HEK293 (cell line): Measurements from ENCODE around the gene DNAH9.

Experiments
- CTCF ChIA-PET: fragments of 350-600 bp; formaldehyde crosslinking; extraction: SDS; loops from one replicate; lab custom pipeline; 2021; ENCODE audit warnings: antibody characterized with exemption; lab: Yijun Ruan, JAX
- POLR2A ChIA-PET: fragments of 300-600 bp; formaldehyde crosslinking; extraction: SDS; loops from one replicate; lab custom pipeline; 2020; ENCODE audit warnings: antibody characterized with exemption, inconsistent platforms; lab: Yijun Ruan, JAX
- H3K27ac ChIP-seq: fragments of 200-500 bp; sonication (Bioruptor generic); 2 replicates; pipeline ENCODE4 v1.5.1; 2014; ENCODE audit warnings: low read depth, low read length, control low read depth, inconsistent platforms; ENCODE audit errors: extremely low read depth
- H3K36me3 ChIP-seq, 2 experiments: fragments of 200-500 bp in 1 of 2; sonication (Bioruptor generic) in 1 of 2; 1 replicate in 1 of 2; 2 replicates in 1 of 2; pipeline ENCODE4 v1.5.1; 2014 to 2017; ENCODE audit warnings: inconsistent platforms in 2 of 2, low read length in 2 of 2; ENCODE audit not compliant: control insufficient read depth in 2 of 2, insufficient read depth in 1 of 2
- H3K4me1 ChIP-seq: fragments of 200-500 bp; sonication (Bioruptor generic); 2 replicates; pipeline ENCODE4 v1.5.1; 2014; ENCODE audit warnings: mild to moderate bottlenecking, low read length, inconsistent platforms; ENCODE audit not compliant: control insufficient read depth, insufficient read depth
- H3K4me3 ChIP-seq: 2 replicates; pipeline ENCODE4 v1.5.1; 2011; ENCODE audit warnings: low read depth, mild to moderate bottlenecking, control low read depth, low read length, moderate library complexity
- H3K9me3 ChIP-seq: fragments of 200-500 bp; sonication (Bioruptor generic); 2 replicates; pipeline ENCODE4 v1.5.1; 2014; ENCODE audit warnings: low read depth, low read length, inconsistent platforms; ENCODE audit not compliant: control insufficient read depth, insufficient read depth
- INSM2 ChIP-seq: fragments of 450-650 bp; formaldehyde crosslinking; IDR thresholded peaks from 2 replicates; pipeline ENCODE4 v1.5.1; 2016; ENCODE audit warnings: missing biosample characterization, missing genetic modification characterization
- KLF8 ChIP-seq: fragments of 450-650 bp; formaldehyde crosslinking; IDR thresholded peaks from 2 replicates; pipeline ENCODE4 v1.5.1; 2016; ENCODE audit warnings: missing biosample characterization, missing genetic modification characterization
- ZFP37 ChIP-seq: fragments of 450-650 bp; formaldehyde crosslinking; IDR thresholded peaks from 2 replicates; pipeline ENCODE4 v1.5.1; 2016; ENCODE audit warnings: missing biosample characterization, missing genetic modification characterization
- ZFP41 ChIP-seq: fragments of 450-650 bp; formaldehyde crosslinking; IDR thresholded peaks from 2 replicates; pipeline ENCODE4 v1.5.1; 2016; ENCODE audit warnings: missing biosample characterization, missing genetic modification characterization, borderline replicate concordance
- ZFP69B ChIP-seq: fragments of 450-650 bp; formaldehyde crosslinking; IDR thresholded peaks from 2 replicates; pipeline ENCODE4 v1.5.1; 2016; ENCODE audit warnings: missing biosample characterization, missing genetic modification characterization
- ZNF112 ChIP-seq: fragments of 450-650 bp; formaldehyde crosslinking; IDR thresholded peaks from 2 replicates; pipeline ENCODE4 v1.5.0; 2017; ENCODE audit warnings: missing biosample characterization, missing genetic modification characterization
- ZNF146 ChIP-seq: fragments of 450-650 bp; formaldehyde crosslinking; IDR thresholded peaks from 2 replicates; pipeline ENCODE4 v1.5.1; 2016; ENCODE audit warnings: missing biosample characterization, missing genetic modification characterization
- ZNF211 ChIP-seq: fragments of 450-650 bp; formaldehyde crosslinking; IDR thresholded peaks from 2 replicates; pipeline ENCODE4 v1.5.1; 2016; ENCODE audit warnings: low read depth, missing biosample characterization, missing genetic modification characterization
- ZNF214 ChIP-seq: fragments of 450-650 bp; formaldehyde crosslinking; IDR thresholded peaks from 2 replicates; pipeline ENCODE4 v1.5.1; 2017; ENCODE audit warnings: missing biosample characterization, mild to moderate bottlenecking, missing genetic modification characterization, borderline replicate concordance
- ZNF354C ChIP-seq: fragments of 450-650 bp; formaldehyde crosslinking; IDR thresholded peaks from 2 replicates; pipeline ENCODE4 v1.5.1; 2016; ENCODE audit warnings: missing biosample characterization, missing genetic modification characterization, low read depth, borderline replicate concordance
- ZNF548 ChIP-seq: fragments of 450-650 bp; formaldehyde crosslinking; IDR thresholded peaks from 2 replicates; pipeline ENCODE4 v1.5.1; 2016; ENCODE audit warnings: missing biosample characterization, missing genetic modification characterization
- ZNF596 ChIP-seq: fragments of 450-650 bp; IDR thresholded peaks from 2 replicates; pipeline ENCODE4 v1.5.0; 2018; ENCODE audit warnings: missing biosample characterization, mild to moderate bottlenecking, missing genetic modification characterization, moderate library complexity
- ZNF621 ChIP-seq: fragments of 450-650 bp; formaldehyde crosslinking; IDR thresholded peaks from 2 replicates; pipeline ENCODE4 v1.5.1; 2017; ENCODE audit warnings: missing biosample characterization, missing genetic modification characterization
- ZNF677 ChIP-seq: fragments of 450-650 bp; IDR thresholded peaks from 2 replicates; pipeline ENCODE4 v1.5.0; 2018; ENCODE audit warnings: missing biosample characterization, mild to moderate bottlenecking, missing genetic modification characterization, moderate library complexity
- ZNF76 ChIP-seq: fragments of 450-650 bp; formaldehyde crosslinking; IDR thresholded peaks from 2 replicates; pipeline ENCODE4; 2016; ENCODE audit warnings: low read depth, missing biosample characterization, missing genetic modification characterization, borderline replicate concordance
- ZNF843 ChIP-seq: fragments of 450-650 bp; formaldehyde crosslinking; IDR thresholded peaks from 2 replicates; pipeline ENCODE4 v1.5.1; 2016; ENCODE audit warnings: missing biosample characterization, missing genetic modification characterization
- TF ChIP-seq, protein P1 (sequence below): fragments of 450-650 bp; formaldehyde crosslinking; IDR thresholded peaks from 2 replicates; pipeline ENCODE4 v1.5.1; 2016; ENCODE audit warnings: missing biosample characterization, missing genetic modification characterization
- TF ChIP-seq, protein P2 (sequence below): fragments of 450-650 bp; formaldehyde crosslinking; IDR thresholded peaks from 2 replicates; pipeline ENCODE4 v1.5.1; 2017; ENCODE audit warnings: missing biosample characterization, missing genetic modification characterization
- TF ChIP-seq, protein P3 (sequence below): fragments of 450-650 bp; formaldehyde crosslinking; IDR thresholded peaks from 2 replicates; pipeline ENCODE4 v1.5.1; 2017; ENCODE audit warnings: missing biosample characterization, missing genetic modification characterization
- TF ChIP-seq, protein P4 (sequence below): sonication (generic); formaldehyde crosslinking; IDR thresholded peaks from 2 replicates; pipeline ENCODE4 v1.8.1; 2022; ENCODE audit warnings: mild to moderate bottlenecking, moderate library complexity, missing genetic modification reagents

The DNAH9 gene

GRCh38 chr17:11885051-11885450 is 286.8 kb downstream of the DNAH9 start:
- POLR2A ChIA-PET: no interaction called here
- Histone ChIP-seq H3K27ac (no peak overlapping the region), H3K4me1 (no peaks in the 10 kb centered on the region), H3K4me3 (no peak overlapping the region), H3K36me3 (no peaks in the 10 kb centered on the region), H3K9me3 (no peaks in the 10 kb centered on the region)
- CTCF ChIA-PET: interaction anchor here (0.7 kb wide), 1 partner anchor 1010 kb away, joined by 3 read pairs; no protein-coding TSS in a partner anchor
- TF ChIP-seq ZFP69B (tag by site-specific recombination) (no peak), ZNF112 (tag by site-specific recombination) (no peak), ZFP41 (tag by site-specific recombination) (no peak), ZNF76 (tag by site-specific recombination) (no peak), ZNF677 (tag by site-specific recombination) (no peak), KLF8 (tag by site-specific recombination) (no peak)

- ChIA-PET POLR2A (no interaction called here), CTCF (interaction anchor here (1.5 kb wide), 1 partner anchor 8 kb away, joined by 3 read pairs; no protein-coding TSS in a partner anchor)
- H3K4me3 ChIP-seq: no peak overlapping the region
- H3K9me3 ChIP-seq: no peaks in the 10 kb centered on the region
- H3K27ac ChIP-seq: no peak overlapping the region
- no peaks in the 10 kb centered on the region for H3K4me1 ChIP-seq
- TF ChIP-seq ZFP37 (tag by site-specific recombination) (no peak), ZFP69B (tag by site-specific recombination) (no peak), ZNF548 (no peak), ZNF214 (tag by site-specific recombination) (no peak), INSM2 (tag by site-specific recombination) (no peak)
- TF ChIP-seq, protein P1, sequence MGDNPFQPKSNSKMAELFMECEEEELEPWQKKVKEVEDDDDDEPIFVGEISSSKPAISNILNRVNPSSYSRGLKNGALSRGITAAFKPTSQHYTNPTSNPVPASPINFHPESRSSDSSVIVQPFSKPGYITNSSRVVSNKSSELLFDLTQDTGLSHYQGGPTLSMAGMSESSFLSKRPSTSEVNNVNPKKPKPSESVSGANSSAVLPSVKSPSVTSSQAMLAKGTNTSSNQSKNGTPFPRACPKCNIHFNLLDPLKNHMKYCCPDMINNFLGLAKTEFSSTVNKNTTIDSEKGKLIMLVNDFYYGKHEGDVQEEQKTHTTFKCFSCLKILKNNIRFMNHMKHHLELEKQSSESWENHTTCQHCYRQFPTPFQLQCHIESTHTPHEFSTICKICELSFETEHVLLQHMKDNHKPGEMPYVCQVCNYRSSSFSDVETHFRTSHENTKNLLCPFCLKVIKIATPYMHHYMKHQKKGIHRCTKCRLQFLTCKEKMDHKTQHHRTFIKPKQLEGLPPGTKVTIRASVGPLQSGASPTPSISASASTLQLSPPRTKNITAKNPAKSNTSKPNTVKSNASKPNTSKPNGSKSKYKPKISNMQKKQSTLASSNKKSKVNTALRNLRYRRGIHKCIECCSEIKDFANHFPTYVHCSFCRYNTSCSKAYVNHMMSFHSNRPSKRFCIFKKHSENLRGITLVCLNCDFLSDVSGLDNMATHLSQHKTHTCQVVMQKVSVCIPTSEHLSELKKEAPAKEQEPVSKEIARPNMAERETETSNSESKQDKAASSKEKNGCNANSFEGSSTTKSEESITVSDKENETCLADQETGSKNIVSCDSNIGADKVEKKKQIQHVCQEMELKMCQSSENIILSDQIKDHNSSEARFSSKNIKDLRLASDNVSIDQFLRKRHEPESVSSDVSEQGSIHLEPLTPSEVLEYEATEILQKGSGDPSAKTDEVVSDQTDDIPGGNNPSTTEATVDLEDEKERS (tag by site-specific recombination): no peak
- TF ChIP-seq, protein P2, sequence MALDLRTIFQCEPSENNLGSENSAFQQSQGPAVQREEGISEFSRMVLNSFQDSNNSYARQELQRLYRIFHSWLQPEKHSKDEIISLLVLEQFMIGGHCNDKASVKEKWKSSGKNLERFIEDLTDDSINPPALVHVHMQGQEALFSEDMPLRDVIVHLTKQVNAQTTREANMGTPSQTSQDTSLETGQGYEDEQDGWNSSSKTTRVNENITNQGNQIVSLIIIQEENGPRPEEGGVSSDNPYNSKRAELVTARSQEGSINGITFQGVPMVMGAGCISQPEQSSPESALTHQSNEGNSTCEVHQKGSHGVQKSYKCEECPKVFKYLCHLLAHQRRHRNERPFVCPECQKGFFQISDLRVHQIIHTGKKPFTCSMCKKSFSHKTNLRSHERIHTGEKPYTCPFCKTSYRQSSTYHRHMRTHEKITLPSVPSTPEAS: no peak
- H3K36me3 ChIP-seq: no peaks in the 10 kb centered on the region
Observed at GRCh38 chr17:11889266-11889665, 291.0 kb downstream of the DNAH9 start.

DNA sequence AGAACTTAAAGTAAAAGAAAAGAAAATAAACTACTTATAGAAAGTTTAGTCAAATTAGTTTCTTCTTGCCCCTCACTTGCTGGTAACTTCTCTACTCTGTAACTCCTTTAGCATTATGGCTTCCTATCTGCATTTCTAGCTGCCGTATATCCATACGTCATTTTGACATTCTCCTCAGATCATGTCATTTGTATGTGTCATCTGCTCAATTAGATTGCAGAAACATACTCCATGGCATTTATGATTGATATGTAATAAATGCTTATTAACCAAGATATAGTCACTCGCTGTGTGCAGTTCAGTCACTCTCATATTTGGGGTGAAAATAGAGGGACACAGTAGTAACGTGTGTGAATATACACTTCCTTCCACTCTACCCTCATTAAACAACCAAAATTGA is 295.6 kb downstream of the DNAH9 start:
- H3K4me3 ChIP-seq: no peak overlapping the region
- H3K36me3 ChIP-seq: no peaks in the 10 kb centered on the region
- CTCF ChIA-PET: interaction anchor here (1.5 kb wide), 1 partner anchor 42 kb away, joined by 8 read pairs; no protein-coding TSS in a partner anchor
- no peaks in the 10 kb centered on the region for H3K4me1 ChIP-seq
- POLR2A ChIA-PET: no interaction called here
- H3K27ac ChIP-seq: no peak overlapping the region
- no peaks in the 10 kb centered on the region for H3K9me3 ChIP-seq
- no peak for TF ChIP-seq ZNF211
- TF ChIP-seq, protein P3, sequence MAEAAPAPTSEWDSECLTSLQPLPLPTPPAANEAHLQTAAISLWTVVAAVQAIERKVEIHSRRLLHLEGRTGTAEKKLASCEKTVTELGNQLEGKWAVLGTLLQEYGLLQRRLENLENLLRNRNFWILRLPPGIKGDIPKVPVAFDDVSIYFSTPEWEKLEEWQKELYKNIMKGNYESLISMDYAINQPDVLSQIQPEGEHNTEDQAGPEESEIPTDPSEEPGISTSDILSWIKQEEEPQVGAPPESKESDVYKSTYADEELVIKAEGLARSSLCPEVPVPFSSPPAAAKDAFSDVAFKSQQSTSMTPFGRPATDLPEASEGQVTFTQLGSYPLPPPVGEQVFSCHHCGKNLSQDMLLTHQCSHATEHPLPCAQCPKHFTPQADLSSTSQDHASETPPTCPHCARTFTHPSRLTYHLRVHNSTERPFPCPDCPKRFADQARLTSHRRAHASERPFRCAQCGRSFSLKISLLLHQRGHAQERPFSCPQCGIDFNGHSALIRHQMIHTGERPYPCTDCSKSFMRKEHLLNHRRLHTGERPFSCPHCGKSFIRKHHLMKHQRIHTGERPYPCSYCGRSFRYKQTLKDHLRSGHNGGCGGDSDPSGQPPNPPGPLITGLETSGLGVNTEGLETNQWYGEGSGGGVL: no peak
- TF ChIP-seq ZNF146 (tag by site-specific recombination): no peak
- no peak for TF ChIP-seq ZNF843 (tag by site-specific recombination)
- TF ChIP-seq ZNF354C: no peak
- TF ChIP-seq, protein P4, sequence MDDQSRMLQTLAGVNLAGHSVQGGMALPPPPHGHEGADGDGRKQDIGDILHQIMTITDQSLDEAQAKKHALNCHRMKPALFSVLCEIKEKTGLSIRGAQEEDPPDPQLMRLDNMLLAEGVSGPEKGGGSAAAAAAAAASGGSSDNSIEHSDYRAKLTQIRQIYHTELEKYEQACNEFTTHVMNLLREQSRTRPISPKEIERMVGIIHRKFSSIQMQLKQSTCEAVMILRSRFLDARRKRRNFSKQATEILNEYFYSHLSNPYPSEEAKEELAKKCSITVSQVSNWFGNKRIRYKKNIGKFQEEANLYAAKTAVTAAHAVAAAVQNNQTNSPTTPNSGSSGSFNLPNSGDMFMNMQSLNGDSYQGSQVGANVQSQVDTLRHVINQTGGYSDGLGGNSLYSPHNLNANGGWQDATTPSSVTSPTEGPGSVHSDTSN (CRISPR knock-in tag): no peak
- no peak for TF ChIP-seq ZNF596
- TF ChIP-seq ZFP69B (tag by site-specific recombination): no peak
- no peak for TF ChIP-seq ZNF621 (tag by site-specific recombination)
